HFFc6 (cell line): Measurements from ENCODE around the gene RGS9. TPM values are rescaled to one million over a fixed set of nuclear protein-coding genes. Genes with fewer than 3 reads are reported as not detected.

Experiments
- DNase-seq: peaks from one replicate; pipeline ENCODE4 v3.0.0-alpha.2; 2018
- H3K27ac Mint-ChIP-seq: 2 replicates; pipeline ENCODE4 v1.8.0; 2020; ENCODE audit warnings: mild to moderate bottlenecking, mixed read lengths
- H3K27me3 Mint-ChIP-seq: 2 replicates; pipeline ENCODE4 v1.8.0; 2021; ENCODE audit warnings: mild to moderate bottlenecking, moderate library complexity, mixed read lengths; ENCODE audit not compliant: insufficient read depth
- H3K36me3 Mint-ChIP-seq: 2 replicates; pipeline ENCODE4 v1.8.0; 2021; ENCODE audit warnings: low read depth, mixed read lengths
- H3K4me1 Mint-ChIP-seq: 2 replicates; pipeline ENCODE4 v1.8.0; 2020; ENCODE audit warnings: low read depth, mixed read lengths
- H3K4me3 Mint-ChIP-seq: 2 replicates; pipeline ENCODE4 v1.8.0; 2020; ENCODE audit warnings: mild to moderate bottlenecking, moderate library complexity, mixed read lengths
- H3K9me3 Mint-ChIP-seq: 2 replicates; pipeline ENCODE4 v1.8.0; 2020; ENCODE audit warnings: mild to moderate bottlenecking, mixed read lengths
- CTCF ChIP-seq: fragments of 200-600 bp; sonication (generic); IDR thresholded peaks from 2 replicates; pipeline ENCODE4 v1.5.0; 2021; ENCODE audit warnings: antibody characterized with exemption, mild to moderate bottlenecking
- total RNA-seq, 6 experiments: library from RNA; stranded (reverse); fragmentation: NEBNext Ultra II Directional; extraction: Animal tissue kit (Norgen Biotek cat#: 25700); gene quantifications; 2 replicates in 1 of 6; 3 replicates in 5 of 6; pipeline ENCODE4 v1.2.3, GENCODE V29; 2021

The RGS9 gene
- total RNA-seq, 6 experiments from 2014 or later = 0.31 to 0.97 (median 0.42) TPM

- Mint-ChIP-seq H3K27ac (no peak overlapping the region), H3K36me3 (no peaks in the 10 kb centered on the region), H3K4me3 (no peak overlapping the region)
These were observed 81.1 kb downstream of the RGS9 start for GRCh38 chr17:65218261-65218660.

GRCh38 chr17:65219124-65219523 is 82.0 kb downstream of the RGS9 start:
- peak; percentile 52 for TF ChIP-seq CTCF
- Mint-ChIP-seq H3K36me3 (no peaks in the 10 kb centered on the region), H3K27ac (no peak overlapping the region), H3K4me1 (peaks cover 7% of the 10 kb centered on the region), H3K4me3 (no peak overlapping the region), H3K9me3 (no peaks in the 10 kb centered on the region), H3K27me3 (peaks cover 27% of the 10 kb centered on the region)
- no peak for DNase-seq

More at GRCh38 chr17:65218261-65218660, 81.1 kb downstream of the RGS9 start:
- TF ChIP-seq CTCF = no peak
- no peak for DNase-seq
- H3K9me3 Mint-ChIP-seq = no peaks in the 10 kb centered on the region
- peaks cover 28% of the 10 kb centered on the region for H3K27me3 Mint-ChIP-seq
- H3K4me1 Mint-ChIP-seq = peaks cover 7% of the 10 kb centered on the region

GRCh38 chr17:65219707-65220106 is 82.5 kb downstream of the RGS9 start:
- H3K4me3 Mint-ChIP-seq = no peak overlapping the region
- TF ChIP-seq CTCF = no peak
- H3K27me3 Mint-ChIP-seq = peaks cover 23% of the 10 kb centered on the region
- peaks cover 7% of the 10 kb centered on the region for H3K4me1 Mint-ChIP-seq
- no peak overlapping the region for H3K27ac Mint-ChIP-seq
- H3K36me3 Mint-ChIP-seq = no peaks in the 10 kb centered on the region
- H3K9me3 Mint-ChIP-seq = no peaks in the 10 kb centered on the region
- no peak for DNase-seq

GRCh38 chr17:65220732-65221131 is 83.6 kb downstream of the RGS9 start:
- no peak overlapping the region for H3K4me3 Mint-ChIP-seq
- H3K27me3 Mint-ChIP-seq = peaks cover 18% of the 10 kb centered on the region
- no peaks in the 10 kb centered on the region for H3K9me3 Mint-ChIP-seq
- no peak for TF ChIP-seq CTCF
- H3K27ac Mint-ChIP-seq = no peak overlapping the region
- DNase-seq = peak; percentile 29
- H3K36me3 Mint-ChIP-seq = no peaks in the 10 kb centered on the region
- H3K4me1 Mint-ChIP-seq = peaks cover 7% of the 10 kb centered on the region

GRCh38 chr17:65222214-65222738 is 85.1 kb downstream of the RGS9 start:
- peaks cover 21% of the 10 kb centered on the region for H3K27me3 Mint-ChIP-seq
- no peaks in the 10 kb centered on the region for H3K36me3 Mint-ChIP-seq
- peak; percentile 63 for DNase-seq

More at GRCh38 chr17:65222214-65222738, 85.1 kb downstream of the RGS9 start:
- Mint-ChIP-seq H3K27ac (no peak overlapping the region; the same call in 1 of the 2 replicates), H3K4me1 (peaks cover 11% of the 10 kb centered on the region), H3K9me3 (no peaks in the 10 kb centered on the region), H3K4me3 (no peak overlapping the region)
- no peak for TF ChIP-seq CTCF
